Prostate gland (tissue), 2 donors: Measurements from ENCODE around the gene PRDM7. TPM values are rescaled to one million over a fixed set of nuclear protein-coding genes. Genes with fewer than 3 reads are reported as not detected.

ENCODE experiments used
- DNase-seq: peaks from one replicate; pipeline ENCODE4 v3.0.0-alpha.2; 2019; ENCODE audit warnings: low spot score
- H3K27ac ChIP-seq, 2 donors: fragments of 200-600 bp; sonication (generic); 2 replicates each; pipeline ENCODE4 v1.5.1; 2017 to 2019
- H3K27me3 ChIP-seq: fragments of 200-600 bp; sonication (generic); replicated peaks from 2 replicates; pipeline ENCODE4 v1.5.1; 2019; ENCODE audit not compliant: insufficient read depth
- H3K36me3 ChIP-seq, 2 donors: fragments of 200-600 bp; sonication (generic); 1 replicate in 1 of 2; 2 replicates in 1 of 2; pipeline versions ENCODE4 v1.5.1 to v1.8.1; 2017 to 2019
- H3K4me1 ChIP-seq: fragments of 200-600 bp; sonication (generic); replicated peaks from 2 replicates; pipeline ENCODE4 v1.5.1; 2019
- H3K4me3 ChIP-seq, 2 donors: fragments of 200-600 bp; sonication (generic); 2 replicates each; pipeline ENCODE4 v1.5.1; 2017 to 2019
- H3K9me3 ChIP-seq: fragments of 200-600 bp; sonication (generic); 2 replicates; pipeline ENCODE4 v1.5.1; 2017
- POLR2A ChIP-seq: fragments of 450-650 bp; IDR thresholded peaks from one replicate; pipeline ENCODE4 v1.6.1; 2016; ENCODE audit warnings: antibody characterized with exemption, mild to moderate bottlenecking
- POLR2AphosphoS5 ChIP-seq: sonication (generic); formaldehyde crosslinking; IDR thresholded peaks from one replicate; pipeline ENCODE4 v1.6.1; 2017; ENCODE audit warnings: antibody characterized with exemption
- WGBS: methylation state at CpG from one replicate; pipeline ENCODE4 v1.1.5; 2018; 5-methylcytosine and 5-hydroxymethylcytosine counted together
- intact Hi-C: fragments of 100-400 bp; cut with DNase I; formaldehyde crosslinking; loops from one replicate; pipeline ENCODE4 v1.14.2; 2022
- total RNA-seq, 2 donors: library from RNA; depleted of rRNA; stranded (reverse); fragments of >200 nt; gene quantifications; one replicate each; pipeline ENCODE4 v1.1.0, GENCODE V29; 2016
- TF ChIP-seq, protein P1 (sequence below), 4 experiments: fragments of 200-600 bp in 2 of 4; fragments of 450-650 bp in 2 of 4; sonication (generic) in 2 of 4; IDR thresholded peaks; 1 replicate in 3 of 4; 2 replicates in 1 of 4; pipeline ENCODE4 v1.5.1; 2016 to 2019; ENCODE audit warnings: antibody characterized with exemption in 4 of 4, mild to moderate bottlenecking in 2 of 4, moderate library complexity in 2 of 4

Gene PRDM7
- total RNA-seq, 2 donors from 2014 or later = 0.09 to 0.28 TPM

DNA sequence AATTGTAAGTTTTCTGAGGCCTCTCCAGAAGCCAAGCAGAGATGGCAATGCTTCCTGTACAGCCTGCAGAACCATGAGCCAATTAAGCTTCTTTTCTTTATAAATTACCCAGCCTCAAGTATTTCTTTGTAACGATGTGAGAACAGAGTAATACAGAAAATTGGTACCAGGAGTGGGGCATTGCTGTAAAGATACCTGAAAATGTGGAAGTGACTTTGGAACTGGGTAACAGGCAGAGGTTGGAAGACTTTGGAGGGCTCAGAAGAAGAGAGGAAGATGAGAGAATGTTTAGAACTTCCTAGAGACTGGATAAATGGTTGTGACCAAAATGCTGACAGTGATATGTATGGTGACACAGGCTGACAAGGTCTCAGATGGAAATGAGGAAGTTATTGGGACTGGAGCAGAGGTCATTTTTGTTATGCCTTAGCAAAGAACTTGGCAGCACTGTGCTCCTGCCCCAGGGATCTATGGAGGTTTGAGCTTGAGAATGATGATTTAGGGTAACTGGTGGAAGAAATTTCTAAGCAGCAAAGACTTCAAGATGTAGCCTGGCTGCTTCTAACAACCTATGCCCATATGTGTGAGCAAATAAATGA is 23.1 kb downstream of the PRDM7 start:
- DNase-seq = no peak
- H3K27me3 ChIP-seq = no peaks in the 10 kb centered on the region
- H3K36me3 ChIP-seq = no peaks in the 10 kb centered on the region
- TF ChIP-seq, protein P1, sequence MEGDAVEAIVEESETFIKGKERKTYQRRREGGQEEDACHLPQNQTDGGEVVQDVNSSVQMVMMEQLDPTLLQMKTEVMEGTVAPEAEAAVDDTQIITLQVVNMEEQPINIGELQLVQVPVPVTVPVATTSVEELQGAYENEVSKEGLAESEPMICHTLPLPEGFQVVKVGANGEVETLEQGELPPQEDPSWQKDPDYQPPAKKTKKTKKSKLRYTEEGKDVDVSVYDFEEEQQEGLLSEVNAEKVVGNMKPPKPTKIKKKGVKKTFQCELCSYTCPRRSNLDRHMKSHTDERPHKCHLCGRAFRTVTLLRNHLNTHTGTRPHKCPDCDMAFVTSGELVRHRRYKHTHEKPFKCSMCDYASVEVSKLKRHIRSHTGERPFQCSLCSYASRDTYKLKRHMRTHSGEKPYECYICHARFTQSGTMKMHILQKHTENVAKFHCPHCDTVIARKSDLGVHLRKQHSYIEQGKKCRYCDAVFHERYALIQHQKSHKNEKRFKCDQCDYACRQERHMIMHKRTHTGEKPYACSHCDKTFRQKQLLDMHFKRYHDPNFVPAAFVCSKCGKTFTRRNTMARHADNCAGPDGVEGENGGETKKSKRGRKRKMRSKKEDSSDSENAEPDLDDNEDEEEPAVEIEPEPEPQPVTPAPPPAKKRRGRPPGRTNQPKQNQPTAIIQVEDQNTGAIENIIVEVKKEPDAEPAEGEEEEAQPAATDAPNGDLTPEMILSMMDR (IDR thresholded peaks at IDR 0.05) = no peak
- TF ChIP-seq POLR2AphosphoS5 = no peak
- no peak for TF ChIP-seq POLR2A
- no peaks in the 10 kb centered on the region for H3K9me3 ChIP-seq
- intact Hi-C loops = no loop called here
- WGBS = 70% methylated on average over 1 of the region's 1 CpG
- H3K4me3 ChIP-seq = no peak overlapping the region
- no peak overlapping the region for H3K27ac ChIP-seq
- no peaks in the 10 kb centered on the region for H3K4me1 ChIP-seq

DNA sequence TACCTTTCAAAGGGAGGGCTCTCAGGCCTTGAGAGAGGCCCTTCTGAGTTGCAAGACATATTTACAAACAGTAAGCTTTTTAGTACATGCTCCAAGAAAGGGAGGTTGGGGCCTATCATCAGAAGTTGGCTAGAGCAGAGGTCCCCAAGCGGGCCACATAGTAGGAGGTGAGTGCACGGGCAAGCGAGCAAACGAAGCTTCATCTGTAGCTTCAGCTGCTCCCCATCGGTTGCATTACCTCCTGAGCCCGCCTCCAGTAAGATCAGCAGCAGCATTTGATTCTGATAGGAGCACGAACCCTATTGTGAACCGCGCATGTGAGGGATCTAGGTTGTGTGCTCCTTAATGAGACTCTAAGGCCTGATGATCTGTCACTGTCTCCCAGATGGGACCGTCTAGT is 26.2 kb downstream of the PRDM7 start:
- peaks cover 11% of the 10 kb centered on the region for H3K4me1 ChIP-seq
- DNase-seq = no peak
- H3K36me3 ChIP-seq = no peaks in the 10 kb centered on the region
- intact Hi-C loops = no loop called here
- TF ChIP-seq, protein P1 (IDR thresholded peaks at IDR 0.05) = no peak
- no peak for TF ChIP-seq POLR2A
- TF ChIP-seq POLR2AphosphoS5 = no peak
- 90% methylated on average over 10 of the region's 10 CpGs for WGBS
- no peaks in the 10 kb centered on the region for H3K27me3 ChIP-seq
- H3K9me3 ChIP-seq = no peaks in the 10 kb centered on the region
- H3K4me3 ChIP-seq = no peak overlapping the region
- no peak overlapping the region for H3K27ac ChIP-seq

DNA sequence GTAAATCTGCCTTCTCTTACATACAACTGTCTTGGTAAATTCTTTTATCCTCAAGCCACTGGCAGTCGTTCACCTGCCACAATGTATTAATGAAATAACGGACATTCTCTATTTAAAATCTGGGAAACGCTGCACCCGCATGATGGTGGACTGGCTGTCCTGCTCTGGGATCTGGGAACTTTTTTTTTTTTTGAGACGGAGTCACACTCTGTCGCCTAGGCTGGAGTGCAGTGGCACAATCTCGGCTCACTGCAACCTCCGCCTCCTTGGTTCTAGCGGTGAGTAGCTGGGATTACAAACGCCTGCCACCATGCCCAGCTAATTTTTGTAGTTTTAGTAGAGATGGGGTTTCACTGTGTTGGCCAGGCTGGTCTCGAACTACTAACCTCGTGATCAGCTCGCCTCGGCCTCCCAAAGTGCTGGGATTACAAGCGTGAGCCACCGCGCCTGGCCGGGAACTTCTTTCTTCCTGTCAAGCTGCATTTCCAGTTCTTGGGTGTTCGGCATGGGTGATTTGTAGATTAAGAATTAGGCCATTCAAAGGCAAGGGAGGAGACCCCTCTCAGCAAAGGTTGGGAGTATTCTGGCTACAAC is 28.3 kb downstream of the PRDM7 start:
- H3K27ac ChIP-seq = no peak overlapping the region
- H3K27me3 ChIP-seq = no peaks in the 10 kb centered on the region
- no peaks in the 10 kb centered on the region for H3K9me3 ChIP-seq
- peaks cover 11% of the 10 kb centered on the region for H3K4me1 ChIP-seq
- no peak overlapping the region for H3K4me3 ChIP-seq
- intact Hi-C loops = no loop called here
- H3K36me3 ChIP-seq = no peaks in the 10 kb centered on the region
- DNase-seq = no peak
- TF ChIP-seq POLR2AphosphoS5 (no peak), POLR2A (no peak)
- TF ChIP-seq, protein P1 (IDR thresholded peaks at IDR 0.05) = no peak
- WGBS = 78% methylated on average over 19 of the region's 19 CpGs

DNA sequence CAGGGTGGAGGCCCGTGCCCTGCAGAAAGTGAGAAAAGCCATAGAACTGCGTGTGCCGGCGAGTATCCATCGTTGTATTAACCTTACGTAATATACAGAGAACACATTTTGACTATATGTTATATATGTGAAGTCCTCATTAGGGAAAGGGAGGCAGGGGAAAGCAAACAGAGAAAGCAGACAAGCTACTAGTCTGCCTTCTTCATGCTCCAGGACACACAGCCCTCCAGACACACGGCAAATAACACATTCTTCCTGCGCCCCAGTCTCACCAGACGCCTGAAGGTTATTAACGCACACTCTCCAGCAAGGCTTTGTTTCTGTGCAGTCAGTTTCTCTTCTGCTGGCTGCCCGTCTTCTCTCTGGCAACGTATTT is 28.8 kb downstream of the PRDM7 start:
- TF ChIP-seq, protein P1 (IDR thresholded peaks at IDR 0.05) = no peak
- TF ChIP-seq POLR2A = no peak
- TF ChIP-seq POLR2AphosphoS5 = no peak
- Histone ChIP-seq H3K27ac (peak overlapping the region in 1 of 2 donors; percentile 27), H3K36me3 (no peaks in the 10 kb centered on the region), H3K9me3 (no peaks in the 10 kb centered on the region), H3K27me3 (no peaks in the 10 kb centered on the region), H3K4me1 (peaks cover 11% of the 10 kb centered on the region), H3K4me3 (no peak overlapping the region)
- intact Hi-C loops = no loop called here
- no peak for DNase-seq
- 33% methylated on average over 12 of the region's 12 CpGs for WGBS
